RWPE2 (cell line): Measurements from ENCODE around the gene C1QTNF8.

Experiments
- ATAC-seq: fragments of 200-7000 bp; cut with Tn5 transposase; 3 replicates; pipeline ENCODE4 v1.9.1; 2021; ENCODE audit warnings: low read depth
- DNase-seq: peaks from one replicate; pipeline ENCODE4 v3.0.0-alpha.2; 2020; ENCODE audit warnings: low spot score
- H3K27ac ChIP-seq: fragments of 450-650 bp; 2 replicates; pipeline ENCODE4 v1.5.1; 2017; ENCODE audit warnings: mild to moderate bottlenecking; ENCODE audit not compliant: poor library complexity, severe bottlenecking
- H3K27me3 ChIP-seq: fragments of 250-450 bp; sonication (Bioruptor Pico); 2 replicates; pipeline ENCODE4 v1.5.1; 2021; ENCODE audit warnings: mild to moderate bottlenecking, moderate library complexity; ENCODE audit not compliant: insufficient read depth, poor library complexity, severe bottlenecking
- H3K36me3 ChIP-seq: fragments of 250-450 bp; sonication (Bioruptor Pico); 2 replicates; pipeline ENCODE4 v1.5.1; 2020; ENCODE audit warnings: low read depth, mild to moderate bottlenecking, moderate library complexity
- H3K4me1 ChIP-seq: fragments of 250-450 bp; sonication (Bioruptor Pico); 2 replicates; pipeline ENCODE4 v1.5.1; 2021; ENCODE audit warnings: mild to moderate bottlenecking, moderate library complexity; ENCODE audit not compliant: insufficient read depth, poor library complexity, severe bottlenecking
- H3K4me3 ChIP-seq: fragments of 250-450 bp; sonication (Bioruptor Pico); 2 replicates; pipeline ENCODE4 v1.5.1; 2021; ENCODE audit warnings: mild to moderate bottlenecking, moderate library complexity; ENCODE audit not compliant: severe bottlenecking
- H3K9me3 ChIP-seq: fragments of 250-450 bp; sonication (Bioruptor Pico); 2 replicates; pipeline ENCODE4 v1.5.1; 2021; ENCODE audit warnings: mild to moderate bottlenecking, moderate library complexity; ENCODE audit not compliant: severe bottlenecking
- CTCF ChIP-seq: fragments of 450-650 bp; IDR thresholded peaks from one replicate; pipeline ENCODE4 v1.5.1; 2017; ENCODE audit warnings: mild to moderate bottlenecking, moderate library complexity; ENCODE audit not compliant: poor library complexity, severe bottlenecking

Gene C1QTNF8

DNA sequence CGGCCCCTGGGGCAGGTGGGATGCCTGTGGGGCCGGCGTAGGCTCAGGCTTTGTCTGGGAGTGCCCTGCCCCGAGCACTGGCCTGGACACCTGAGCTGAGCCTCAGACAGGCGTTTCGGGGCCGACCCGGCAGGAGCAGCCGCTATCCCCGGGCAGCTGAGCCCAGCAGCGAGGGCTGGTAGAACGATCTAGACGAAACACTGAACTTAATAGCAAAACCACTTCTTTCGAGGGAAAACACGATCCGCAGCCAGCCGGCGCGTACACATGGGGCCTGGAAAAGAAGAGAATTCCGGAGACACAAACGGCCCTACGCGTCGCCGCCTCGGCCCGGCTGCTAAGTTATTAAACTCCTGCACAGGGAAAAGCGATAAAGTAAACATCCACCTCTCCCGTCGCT lies 45.5 kb downstream of the C1QTNF8 start:
- TF ChIP-seq CTCF = no peak
- peaks cover 9% of the 10 kb centered on the region for H3K27me3 ChIP-seq
- no peaks in the 10 kb centered on the region for H3K4me1 ChIP-seq
- ATAC-seq (no peak), DNase-seq (no peak)
- H3K4me3 ChIP-seq = no peak overlapping the region
- H3K27ac ChIP-seq = no peak overlapping the region
- no peaks in the 10 kb centered on the region for H3K36me3 ChIP-seq
- no peaks in the 10 kb centered on the region for H3K9me3 ChIP-seq

GRCh38 chr16:1049976-1050247 lies 46.1 kb downstream of the C1QTNF8 start:
- Histone ChIP-seq H3K4me1 (no peaks in the 10 kb centered on the region), H3K27me3 (peaks cover 15% of the 10 kb centered on the region), H3K36me3 (no peaks in the 10 kb centered on the region), H3K27ac (no peak overlapping the region), H3K9me3 (no peaks in the 10 kb centered on the region), H3K4me3 (no peak overlapping the region)
- no peak for DNase-seq
- no peak for TF ChIP-seq CTCF
- no peak for ATAC-seq

GRCh38 chr16:1049113-1049975 lies 46.7 kb downstream of the C1QTNF8 start:
- no peak overlapping the region for H3K4me3 ChIP-seq
- TF ChIP-seq CTCF = no peak
- H3K27ac ChIP-seq = no peak overlapping the region
- no peaks in the 10 kb centered on the region for H3K9me3 ChIP-seq
- ATAC-seq (no peak), DNase-seq (no peak)
- no peaks in the 10 kb centered on the region for H3K36me3 ChIP-seq
- H3K4me1 ChIP-seq = no peaks in the 10 kb centered on the region
- peaks cover 20% of the 10 kb centered on the region for H3K27me3 ChIP-seq

DNA sequence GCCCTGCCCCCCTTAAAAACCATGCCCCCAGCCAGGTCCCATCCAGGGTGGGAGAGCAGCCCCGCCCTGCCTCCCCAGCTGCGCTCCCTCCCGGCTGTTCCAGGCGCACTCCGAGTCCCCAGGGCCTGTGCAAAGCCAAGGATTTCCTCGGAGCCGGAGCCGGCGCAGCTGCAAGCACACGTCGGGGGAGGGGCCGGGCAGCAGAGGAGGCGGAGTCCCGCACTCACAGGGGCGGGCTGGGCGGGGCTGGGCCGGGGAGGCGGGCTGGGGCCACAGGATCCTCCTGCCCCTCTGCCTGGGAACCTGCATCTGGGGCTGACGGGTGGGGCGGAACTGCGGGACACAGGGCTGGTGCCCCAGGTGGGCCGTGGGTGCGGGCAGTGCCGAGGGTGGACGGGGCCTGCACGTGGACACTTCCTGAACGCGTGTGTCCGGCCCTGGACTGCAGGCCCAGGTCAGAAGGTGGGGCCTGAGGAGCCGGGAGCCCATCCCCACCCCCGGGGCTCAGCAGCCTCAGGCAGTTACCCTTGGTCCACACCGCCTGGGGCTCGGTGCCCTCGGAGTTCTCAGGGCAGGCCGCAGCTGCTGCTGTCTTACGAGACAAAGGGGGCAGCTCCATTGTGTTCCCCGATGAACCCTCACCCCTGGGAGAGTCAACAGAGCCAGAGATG lies 47.5 kb downstream of the C1QTNF8 start:
- ATAC-seq = peak; percentile 32; the same call in 1 of the 3 replicates

More for the DNA sequence above, 47.5 kb downstream of the C1QTNF8 start:
- no peak for TF ChIP-seq CTCF
- no peak for DNase-seq
- Histone ChIP-seq H3K27ac (no peak overlapping the region), H3K36me3 (no peaks in the 10 kb centered on the region), H3K4me1 (no peaks in the 10 kb centered on the region), H3K27me3 (peaks cover 22% of the 10 kb centered on the region), H3K9me3 (no peaks in the 10 kb centered on the region), H3K4me3 (no peak overlapping the region)
